Muscle layer of colon (tissue), 2 donors: ENCODE data around the gene RPL37.
"Not testable (repeated sequence)": the region's sequence is repeated elsewhere in the genome, so short reads cannot be mapped to it uniquely, and the experiment has no call there.

ENCODE experiments used
- H3K27ac ChIP-seq: one replicate; pipeline ENCODE4 v1.7.0; 2013; ENCODE audit warnings: low read depth, mild to moderate bottlenecking, low read length, moderate library complexity
- H3K27me3 ChIP-seq, 2 donors: one replicate each; pipeline ENCODE4 v1.7.0; 2013; ENCODE audit warnings: low read length in 2 of 2, mild to moderate bottlenecking in 2 of 2; ENCODE audit not compliant: insufficient read depth in 2 of 2, control insufficient read depth in 1 of 2
- H3K36me3 ChIP-seq: one replicate; pipeline ENCODE4 v1.7.0; 2013; ENCODE audit warnings: mild to moderate bottlenecking, low read length; ENCODE audit not compliant: insufficient read depth
- H3K4me1 ChIP-seq: one replicate; pipeline ENCODE4 v1.7.0; 2013; ENCODE audit warnings: mild to moderate bottlenecking, low read length; ENCODE audit not compliant: insufficient read depth
- H3K4me3 ChIP-seq, 2 donors: one replicate each; pipeline ENCODE4 v1.7.0; 2013; ENCODE audit warnings: low read length in 2 of 2, low read depth in 1 of 2, mild to moderate bottlenecking in 1 of 2, moderate library complexity in 1 of 2
- H3K9ac ChIP-seq: one replicate; pipeline ENCODE4 v1.7.0; 2013; ENCODE audit warnings: low read length
- H3K9me3 ChIP-seq: one replicate; pipeline ENCODE4 v1.7.0; 2013; ENCODE audit warnings: mild to moderate bottlenecking, low read length
- donor health status: abdominal sarcoma.
- donor health status: Adenocarcinoma of cecum.

RPL37 gene

DNA sequence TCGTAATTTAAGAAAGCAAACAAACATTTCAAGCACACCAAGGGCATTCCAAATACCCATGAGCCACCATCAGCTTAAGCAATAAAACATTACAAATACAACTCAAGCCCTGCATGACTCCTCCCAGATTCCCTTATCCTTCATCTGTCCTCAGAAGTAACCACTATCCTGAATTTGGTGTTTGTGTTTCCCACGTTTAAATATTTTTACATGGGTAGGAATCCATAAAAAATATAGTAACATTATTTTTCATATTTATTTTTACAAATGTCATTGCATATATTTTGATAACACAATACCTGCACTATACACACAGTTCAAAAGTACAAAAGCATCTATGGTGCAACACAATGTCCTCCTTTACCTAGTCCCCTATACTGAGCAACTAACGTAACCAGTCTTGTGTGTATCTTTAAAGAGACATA is 43.3 kb downstream of the RPL37 start:
- H3K4me3 ChIP-seq: no peak overlapping the region
- H3K9me3 ChIP-seq: no peaks in the 10 kb centered on the region
- no peaks in the 10 kb centered on the region for H3K27me3 ChIP-seq
- no peak overlapping the region for H3K9ac ChIP-seq
- H3K36me3 ChIP-seq: no peaks in the 10 kb centered on the region
- no peak overlapping the region for H3K27ac ChIP-seq
- H3K4me1 ChIP-seq: peaks cover 14% of the 10 kb centered on the region

DNA sequence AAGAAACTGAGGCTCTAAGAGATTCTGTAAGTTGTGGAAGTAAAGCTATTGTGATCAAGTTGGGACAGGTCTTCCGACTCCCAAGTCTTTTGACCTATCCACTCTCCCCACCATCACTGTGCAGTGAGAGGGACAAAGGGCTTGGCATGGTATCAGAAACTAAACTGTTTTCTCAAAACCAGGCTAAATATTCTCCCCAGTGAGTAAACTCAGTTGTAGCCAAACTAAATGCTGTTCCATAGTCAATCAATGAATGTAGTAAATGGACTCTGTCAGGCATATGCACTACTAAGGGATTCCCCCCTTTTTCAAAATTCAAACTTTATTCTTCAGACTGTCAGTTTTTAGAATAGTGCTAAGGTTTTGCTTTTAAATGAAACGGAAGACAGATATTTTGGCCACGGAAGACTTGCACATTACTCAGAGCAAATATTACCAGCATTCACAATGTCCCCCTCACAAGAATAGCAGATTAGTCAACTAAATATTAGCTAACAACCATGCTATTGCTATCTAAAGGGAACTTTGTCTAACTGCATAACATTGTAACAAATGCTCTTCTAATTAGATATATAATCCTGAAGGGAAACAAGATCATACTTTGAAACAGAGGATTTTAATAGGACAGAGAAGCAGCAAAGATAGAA is 44.0 kb downstream of the RPL37 start:
- H3K9ac ChIP-seq: no peak overlapping the region
- H3K9me3 ChIP-seq: no peaks in the 10 kb centered on the region
- no peaks in the 10 kb centered on the region for H3K27me3 ChIP-seq
- H3K4me3 ChIP-seq: no peak overlapping the region
- peaks cover 10% of the 10 kb centered on the region for H3K4me1 ChIP-seq
- H3K27ac ChIP-seq: no peak overlapping the region
- no peaks in the 10 kb centered on the region for H3K36me3 ChIP-seq

DNA sequence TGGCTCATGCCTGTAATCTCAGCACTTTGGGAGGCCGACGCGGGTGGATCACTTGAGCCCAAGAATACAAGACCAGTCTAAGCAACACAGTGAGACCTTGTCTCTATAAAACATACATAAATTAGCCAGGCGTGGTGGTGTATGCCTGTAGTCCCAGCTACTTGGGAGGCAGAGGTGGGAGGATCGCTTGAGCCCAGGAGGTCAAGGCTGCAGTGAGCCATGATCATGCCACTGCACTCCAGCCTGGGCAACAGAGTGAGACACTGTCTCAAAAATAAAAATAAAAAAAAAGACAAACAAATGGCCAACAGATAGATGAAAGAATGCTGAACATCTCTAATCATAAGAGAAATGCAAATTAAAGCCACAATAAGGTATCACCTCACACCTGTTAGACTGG is 46.1 kb downstream of the RPL37 start:
- not testable (repeated sequence) for H3K9ac ChIP-seq, H3K9me3 ChIP-seq, H3K36me3 ChIP-seq, H3K4me3 ChIP-seq, H3K27ac ChIP-seq, H3K27me3 ChIP-seq
- peaks cover 14% of the 10 kb centered on the region for H3K4me1 ChIP-seq

DNA sequence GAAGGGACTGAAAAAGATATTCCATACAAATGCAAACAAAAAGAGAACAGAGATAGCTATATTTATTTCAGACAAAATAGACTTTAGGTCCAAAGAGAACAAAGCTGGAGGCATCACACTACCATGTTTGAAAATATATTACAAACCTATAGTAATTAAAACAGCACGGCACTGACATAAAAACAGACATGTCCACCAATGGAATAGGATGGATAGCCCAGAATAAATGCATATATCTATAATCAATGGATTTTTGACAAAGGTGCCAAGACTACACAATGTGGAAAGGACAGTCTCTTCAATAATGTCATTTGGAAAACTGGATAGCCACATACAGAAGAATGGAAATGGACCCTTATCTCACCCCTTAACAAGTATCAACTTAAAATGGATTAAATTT is 47.0 kb downstream of the RPL37 start:
- H3K9ac ChIP-seq: no peak overlapping the region
- no peaks in the 10 kb centered on the region for H3K36me3 ChIP-seq
- H3K27me3 ChIP-seq: no peaks in the 10 kb centered on the region
- no peaks in the 10 kb centered on the region for H3K9me3 ChIP-seq
- no peak overlapping the region for H3K4me3 ChIP-seq
- H3K27ac ChIP-seq: no peak overlapping the region
- H3K4me1 ChIP-seq: peaks cover 14% of the 10 kb centered on the region

DNA sequence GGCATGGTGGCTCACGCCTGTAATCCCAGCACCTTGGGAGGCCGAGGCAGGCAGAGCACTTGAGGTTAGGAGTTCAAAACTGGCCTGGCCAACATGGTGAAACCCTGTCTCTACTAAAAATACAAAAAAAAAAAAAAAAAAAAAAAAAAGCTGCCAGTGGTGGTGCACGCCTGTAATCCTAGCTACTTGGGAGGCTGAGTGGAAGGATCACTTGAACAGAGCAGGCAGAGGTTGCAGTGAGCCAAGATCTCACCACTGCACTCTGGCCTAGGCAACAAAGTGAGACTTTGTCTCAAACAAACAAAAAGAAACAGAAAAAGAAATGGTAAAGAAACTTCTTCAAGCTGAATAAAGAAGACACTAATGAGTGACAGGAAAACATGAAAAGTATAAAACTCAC is 48.4 kb downstream of the RPL37 start:
- not testable (repeated sequence) for H3K27ac ChIP-seq, H3K9me3 ChIP-seq, H3K9ac ChIP-seq, H3K4me3 ChIP-seq, H3K27me3 ChIP-seq, H3K36me3 ChIP-seq
- peaks cover 13% of the 10 kb centered on the region for H3K4me1 ChIP-seq

DNA sequence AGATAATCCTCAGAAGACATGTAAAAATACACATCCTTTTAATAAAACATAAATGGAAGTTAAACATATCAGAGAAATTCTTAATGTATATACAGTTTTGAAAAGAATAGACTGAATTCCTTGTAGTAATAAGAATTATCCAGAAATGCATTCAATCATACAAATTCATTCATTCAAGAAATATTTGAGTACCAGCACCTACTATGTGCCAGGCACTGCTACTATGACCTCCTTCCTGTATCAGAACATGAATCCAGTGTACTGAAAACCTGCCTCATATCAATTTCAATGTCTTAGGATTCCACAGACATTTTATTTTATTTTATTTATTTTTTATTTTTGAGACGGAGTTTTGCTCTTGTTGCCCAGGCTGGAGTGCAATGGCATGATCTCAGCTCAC is 50.1 kb downstream of the RPL37 start:
- H3K4me1 ChIP-seq: peaks cover 4% of the 10 kb centered on the region
- no peaks in the 10 kb centered on the region for H3K27me3 ChIP-seq
- H3K36me3 ChIP-seq: no peaks in the 10 kb centered on the region
- H3K4me3 ChIP-seq: no peak overlapping the region
- H3K9me3 ChIP-seq: no peaks in the 10 kb centered on the region
- H3K9ac ChIP-seq: no peak overlapping the region
- no peak overlapping the region for H3K27ac ChIP-seq

DNA sequence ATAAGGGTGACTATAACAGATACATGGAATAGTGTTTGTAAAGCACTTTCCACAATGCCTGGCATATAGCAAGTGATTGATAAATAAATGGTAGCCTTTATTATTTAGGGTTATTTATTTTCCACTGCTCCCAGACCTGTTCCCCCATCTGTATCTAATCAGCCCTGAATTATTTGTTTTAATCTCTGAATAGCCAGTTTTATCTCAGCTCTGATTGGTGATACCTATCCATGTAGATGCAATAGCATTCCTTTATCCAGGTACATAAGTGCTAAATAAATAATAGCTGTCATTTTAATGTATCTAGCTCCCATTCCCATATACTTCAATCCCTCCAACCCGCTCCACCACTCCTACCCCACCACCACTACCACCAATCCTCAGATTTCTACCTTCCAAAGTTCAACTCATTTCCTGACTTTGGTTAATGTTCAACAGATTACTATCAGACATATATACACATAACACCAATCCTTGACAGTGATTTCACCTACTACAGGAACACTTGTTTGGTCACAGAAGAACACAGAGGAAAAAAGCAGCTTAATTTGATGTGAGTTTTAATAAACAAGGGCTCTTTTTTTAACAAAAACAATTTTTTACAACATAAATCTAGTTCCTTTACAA is 50.9 kb downstream of the RPL37 start:
- no peak overlapping the region for H3K4me3 ChIP-seq
- no peaks in the 10 kb centered on the region for H3K36me3 ChIP-seq
- H3K9ac ChIP-seq: no peak overlapping the region
- H3K27me3 ChIP-seq: no peaks in the 10 kb centered on the region
- H3K4me1 ChIP-seq: peaks cover 4% of the 10 kb centered on the region
- H3K27ac ChIP-seq: no peak overlapping the region
- H3K9me3 ChIP-seq: no peaks in the 10 kb centered on the region

DNA sequence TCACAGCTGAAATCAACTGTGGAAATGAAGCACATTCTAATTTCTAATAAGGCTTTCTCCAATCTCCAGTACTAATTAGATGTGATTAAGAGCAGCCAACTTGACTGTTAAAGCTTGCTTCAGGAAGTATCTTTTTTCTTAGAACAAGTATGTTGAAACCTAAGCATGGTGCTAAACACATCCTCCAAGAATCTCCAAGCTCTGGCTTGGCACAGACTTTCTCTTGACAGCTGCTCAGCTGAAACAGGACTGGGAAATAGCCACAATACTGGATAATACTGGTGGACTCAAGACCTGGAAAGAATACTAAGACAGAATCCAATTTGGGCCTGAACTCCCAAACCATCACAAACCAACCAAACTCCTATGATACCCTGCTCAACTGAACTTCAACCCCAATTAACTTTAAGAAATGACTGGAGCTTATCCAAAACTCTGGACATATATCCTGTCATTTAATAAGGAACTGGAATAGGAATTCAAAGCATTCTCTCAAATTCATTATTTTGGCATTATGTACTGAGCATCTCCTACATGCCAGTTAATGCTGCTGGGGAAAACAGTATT is 53.1 kb downstream of the RPL37 start:
- Histone ChIP-seq H3K9ac (no peak overlapping the region), H3K27ac (no peak overlapping the region), H3K27me3 (no peaks in the 10 kb centered on the region), H3K4me3 (no peak overlapping the region), H3K4me1 (peaks cover 4% of the 10 kb centered on the region), H3K36me3 (no peaks in the 10 kb centered on the region), H3K9me3 (no peaks in the 10 kb centered on the region)

DNA sequence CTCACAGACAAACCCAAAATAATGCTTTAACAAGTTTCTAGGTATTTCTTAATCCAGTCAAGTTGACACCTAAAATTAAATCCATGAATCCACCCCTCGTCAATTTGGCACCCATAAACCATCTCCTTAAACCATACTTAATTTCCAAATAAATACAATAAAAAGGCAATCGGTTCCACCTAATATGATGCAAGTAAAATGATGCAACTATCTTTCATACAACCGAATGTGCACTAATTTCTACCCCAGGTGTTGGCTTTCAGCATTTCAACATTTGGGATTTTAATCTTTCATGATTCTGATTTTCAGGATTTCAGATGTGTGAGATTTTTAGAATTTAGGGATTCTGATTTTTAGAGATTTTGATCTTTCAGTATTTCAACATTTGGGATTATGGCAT is 54.2 kb downstream of the RPL37 start:
- H3K9ac ChIP-seq: no peak overlapping the region
- no peak overlapping the region for H3K27ac ChIP-seq
- peaks cover 10% of the 10 kb centered on the region for H3K36me3 ChIP-seq
- H3K4me3 ChIP-seq: no peak overlapping the region
- H3K9me3 ChIP-seq: no peaks in the 10 kb centered on the region
- H3K27me3 ChIP-seq: no peaks in the 10 kb centered on the region
- H3K4me1 ChIP-seq: peaks cover 9% of the 10 kb centered on the region

DNA sequence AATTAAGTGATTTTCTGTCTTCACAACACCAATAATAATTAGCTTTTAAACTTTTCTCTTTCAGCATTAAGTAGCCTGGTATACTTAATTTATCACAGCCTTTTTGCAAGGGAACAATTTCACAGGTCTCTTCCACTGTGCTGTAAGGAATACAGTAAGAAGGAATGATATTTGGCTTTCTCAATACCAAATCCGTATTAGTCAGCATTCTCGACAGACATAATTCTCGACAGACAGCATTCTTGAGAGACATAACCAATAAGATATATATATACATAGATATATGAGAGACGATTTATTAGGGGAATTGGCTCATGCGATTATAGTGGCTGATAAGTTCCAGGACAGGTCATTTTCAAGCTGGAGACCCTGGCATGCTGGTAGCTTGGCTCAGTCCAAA is 54.8 kb downstream of the RPL37 start:
- no peak overlapping the region for H3K9ac ChIP-seq
- no peak overlapping the region for H3K27ac ChIP-seq
- peaks cover 15% of the 10 kb centered on the region for H3K4me1 ChIP-seq
- no peaks in the 10 kb centered on the region for H3K9me3 ChIP-seq
- H3K36me3 ChIP-seq: peaks cover 16% of the 10 kb centered on the region
- no peaks in the 10 kb centered on the region for H3K27me3 ChIP-seq
- H3K4me3 ChIP-seq: no peak overlapping the region

DNA sequence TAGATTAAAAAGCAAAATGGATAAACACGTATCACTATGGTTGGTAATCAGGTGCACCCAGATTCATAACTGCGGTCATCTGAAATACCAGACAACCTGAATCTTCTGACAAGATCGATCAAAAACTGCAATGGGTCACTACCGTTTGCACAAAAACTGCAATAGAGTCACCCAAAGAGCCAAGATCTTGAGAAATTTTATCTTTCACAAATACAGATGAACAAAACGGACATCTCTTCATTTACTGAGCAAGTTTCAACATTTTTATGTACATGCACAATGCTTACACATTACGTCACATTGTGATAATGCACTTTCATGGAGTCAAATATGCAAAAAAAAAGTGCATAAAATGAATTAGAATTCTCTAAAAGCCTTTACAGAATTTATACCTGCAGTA is 55.5 kb downstream of the RPL37 start:
- Histone ChIP-seq H3K4me1 (peaks cover 15% of the 10 kb centered on the region), H3K27ac (no peak overlapping the region), H3K4me3 (no peak overlapping the region)

DNA sequence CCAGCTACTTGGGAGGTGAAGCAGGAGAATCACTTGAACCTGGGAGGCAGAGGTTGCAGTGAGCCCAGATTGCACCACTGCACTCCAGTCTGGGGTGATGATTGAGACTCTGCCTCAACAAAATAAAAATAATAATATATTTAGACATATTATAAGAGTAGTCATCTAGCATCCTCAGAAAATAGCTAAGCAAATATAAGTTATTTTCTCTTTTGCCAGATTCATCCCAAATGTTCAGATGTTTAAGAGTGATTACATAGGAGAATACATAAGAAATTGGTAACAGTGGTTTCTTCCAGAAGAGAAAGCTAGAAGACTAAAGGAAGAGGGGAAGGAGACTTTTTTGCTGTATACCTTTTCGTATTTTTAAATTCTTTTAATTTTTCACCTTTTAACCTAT is 56.9 kb downstream of the RPL37 start:
- Histone ChIP-seq H3K4me1 (peaks cover 11% of the 10 kb centered on the region), H3K27ac (no peak overlapping the region), H3K9me3 (no peaks in the 10 kb centered on the region), H3K4me3 (no peak overlapping the region), H3K9ac (no peak overlapping the region), H3K36me3 (peaks cover 28% of the 10 kb centered on the region), H3K27me3 (no peaks in the 10 kb centered on the region)

More for the DNA sequence above, 55.5 kb downstream of the RPL37 start:
- Histone ChIP-seq H3K36me3 (peaks cover 19% of the 10 kb centered on the region), H3K9me3 (no peaks in the 10 kb centered on the region), H3K27me3 (no peaks in the 10 kb centered on the region), H3K9ac (no peak overlapping the region)
